GM18505 (cell line): ENCODE data around the gene TMEM108.

ENCODE experiments used
- ATAC-seq: cut with Tn5 transposase; IDR thresholded peaks from one replicate; pipeline ENCODE4 v1.9.1; 2021; ENCODE audit not compliant: unreplicated experiment
- POLR2A ChIP-seq: IDR thresholded peaks from 4 replicates; pipeline ENCODE4 v1.6.1; 2011; ENCODE audit warnings: borderline replicate concordance; ENCODE audit not compliant: insufficient read depth, insufficient read length; ENCODE audit errors: extremely low read depth

TMEM108 gene

DNA sequence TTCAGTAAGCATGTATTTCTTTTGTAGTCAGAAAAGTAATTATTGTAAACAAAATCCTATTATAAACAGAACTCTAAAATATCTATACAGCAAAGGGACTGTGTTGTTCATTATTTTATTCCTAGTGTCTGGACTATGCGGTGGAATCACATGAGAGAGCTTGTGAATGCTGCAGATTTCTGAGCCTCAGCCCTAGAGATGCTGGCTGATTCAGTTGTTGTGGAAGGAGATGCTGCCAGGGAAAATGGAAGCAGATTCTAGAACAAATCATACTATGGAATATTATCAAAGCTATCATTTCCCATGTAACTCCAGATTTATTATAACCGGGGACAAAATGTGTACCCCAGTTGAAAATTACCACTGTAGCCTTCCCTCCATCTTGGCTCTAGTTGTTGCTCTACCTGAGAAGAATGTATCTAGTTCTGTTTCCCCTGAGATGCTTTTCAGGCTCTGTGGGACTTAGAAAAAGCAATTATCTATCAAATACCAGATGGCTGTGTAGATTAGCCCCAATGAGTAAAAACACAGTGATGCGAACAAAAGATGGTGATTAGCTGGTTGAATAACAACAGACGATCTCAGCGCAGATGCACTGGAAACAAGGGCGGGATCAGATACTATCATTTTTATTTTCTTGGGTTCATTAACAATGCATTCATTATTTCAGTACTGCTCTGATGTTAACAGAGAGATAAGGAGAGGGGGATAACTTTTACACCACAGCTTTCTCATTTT lies 131.3 kb downstream of the TMEM108 start:
- ATAC-seq: no peak
- no peak for TF ChIP-seq POLR2A

DNA sequence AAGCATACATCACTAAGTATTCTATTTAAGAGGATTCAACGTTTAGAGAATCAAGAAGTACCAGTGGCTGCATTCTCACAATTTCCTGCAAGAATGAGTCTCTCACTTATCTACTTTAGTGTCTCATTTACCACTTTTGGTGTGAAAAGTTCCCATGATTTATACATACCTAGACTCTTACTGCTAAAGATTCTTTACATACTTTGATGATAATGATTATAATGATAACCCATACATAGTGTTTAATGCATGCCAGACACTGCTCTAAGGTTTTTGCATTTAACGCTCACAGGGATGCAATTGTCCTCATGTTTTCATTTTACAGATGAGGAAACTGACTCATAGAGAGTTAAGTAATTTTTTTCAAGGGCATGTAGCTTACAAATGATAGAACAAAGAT lies 133.6 kb downstream of the TMEM108 start:
- no peak for TF ChIP-seq POLR2A
- ATAC-seq: no peak

DNA sequence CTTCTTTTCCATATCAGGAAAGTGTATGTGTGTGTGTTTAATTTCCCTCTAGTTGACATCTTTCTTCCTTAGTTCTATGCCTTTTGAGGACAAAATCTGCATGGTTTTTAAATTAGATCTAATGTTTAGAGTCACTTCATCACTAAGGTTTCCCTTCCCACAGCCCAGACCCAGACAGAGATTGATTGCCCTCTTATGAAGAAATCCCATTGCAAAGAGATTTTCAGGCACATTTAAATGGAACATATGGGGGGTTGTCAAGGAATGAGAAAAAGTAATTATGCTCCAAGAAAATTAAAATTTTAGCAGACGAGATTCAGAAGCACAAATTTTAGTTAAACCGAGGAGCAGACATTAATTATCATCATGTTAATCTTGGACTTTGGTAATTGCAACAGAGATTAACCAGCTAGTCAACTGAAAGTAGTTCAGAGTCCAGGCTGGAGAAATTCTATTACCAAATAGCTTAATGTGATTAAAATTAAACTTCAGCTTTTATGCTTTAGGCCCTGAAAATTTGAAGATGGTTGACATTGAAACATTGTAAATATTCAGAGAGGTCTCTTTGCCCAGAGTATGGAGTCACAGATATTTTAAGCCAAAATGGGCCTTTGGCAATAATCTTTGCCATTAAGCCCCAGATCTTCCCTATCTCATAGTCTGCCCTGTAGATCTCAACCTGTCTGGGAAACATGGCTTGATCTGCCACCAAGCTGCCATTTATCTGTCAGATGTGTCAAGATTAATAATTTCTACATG lies 143.4 kb downstream of the TMEM108 start:
- no peak for TF ChIP-seq POLR2A
- ATAC-seq: no peak

DNA sequence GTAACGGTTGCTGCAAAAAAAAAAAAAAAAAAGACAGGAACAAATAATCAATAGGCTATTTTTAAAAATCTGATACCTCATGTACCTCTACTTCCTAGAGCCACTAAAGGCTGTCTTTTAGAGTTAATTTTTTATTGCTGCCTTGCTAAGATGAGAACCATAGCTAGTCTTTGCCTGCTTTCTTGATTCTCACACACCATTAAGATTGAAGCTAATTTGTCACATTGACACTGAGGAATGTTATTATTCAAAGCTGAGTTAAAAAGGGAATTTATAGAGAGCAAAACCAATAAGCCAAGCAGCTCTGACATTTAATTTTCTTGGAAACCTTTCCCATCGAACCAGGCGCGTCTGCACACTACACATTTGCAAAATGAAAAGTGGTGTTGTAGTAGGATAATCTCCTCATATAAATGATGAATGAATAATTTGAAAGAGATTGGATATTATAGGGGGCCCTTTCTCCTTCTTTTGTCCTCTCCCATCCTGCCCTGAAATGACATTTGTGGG lies 149.7 kb downstream of the TMEM108 start:
- no peak for TF ChIP-seq POLR2A
- no peak for ATAC-seq

DNA sequence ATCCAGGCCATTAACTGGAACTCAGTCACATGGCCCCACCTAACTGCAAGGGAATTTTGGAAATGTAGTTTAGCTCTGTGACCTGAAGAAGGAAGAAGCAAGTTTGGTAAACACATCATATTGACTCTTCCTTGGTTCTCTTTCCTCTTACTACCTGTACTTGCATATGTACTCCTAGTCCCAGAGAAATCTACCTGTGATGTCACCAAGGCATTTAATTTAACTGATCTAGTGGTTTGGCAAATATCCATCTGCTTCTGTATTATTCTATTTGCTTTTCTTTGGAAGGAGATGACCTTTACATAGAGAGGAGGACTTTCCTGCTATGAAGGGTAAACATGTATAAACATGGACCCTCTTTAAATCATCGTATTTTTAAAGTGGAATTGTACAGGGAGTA lies 150.8 kb downstream of the TMEM108 start:
- ATAC-seq: no peak
- TF ChIP-seq POLR2A: no peak

DNA sequence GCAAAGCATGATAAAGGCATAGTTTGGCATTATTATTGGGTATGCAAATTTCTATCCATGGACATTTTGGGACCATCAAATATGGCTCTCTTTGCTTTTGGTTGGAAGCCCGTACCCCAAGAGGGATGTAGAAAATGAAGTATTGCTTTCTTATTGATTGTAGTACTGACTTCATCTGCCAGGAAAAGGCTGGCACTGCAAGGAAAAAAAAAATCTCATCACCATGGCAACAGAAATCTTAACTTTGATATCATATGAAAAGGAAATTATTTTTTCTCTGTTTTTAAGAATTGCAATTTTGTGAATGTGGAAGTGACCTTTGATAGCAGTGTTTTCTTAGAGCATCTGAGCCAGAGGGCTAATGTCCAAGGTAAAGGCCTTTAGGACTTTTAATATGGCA lies 151.7 kb downstream of the TMEM108 start:
- ATAC-seq: no peak
- TF ChIP-seq POLR2A: no peak

DNA sequence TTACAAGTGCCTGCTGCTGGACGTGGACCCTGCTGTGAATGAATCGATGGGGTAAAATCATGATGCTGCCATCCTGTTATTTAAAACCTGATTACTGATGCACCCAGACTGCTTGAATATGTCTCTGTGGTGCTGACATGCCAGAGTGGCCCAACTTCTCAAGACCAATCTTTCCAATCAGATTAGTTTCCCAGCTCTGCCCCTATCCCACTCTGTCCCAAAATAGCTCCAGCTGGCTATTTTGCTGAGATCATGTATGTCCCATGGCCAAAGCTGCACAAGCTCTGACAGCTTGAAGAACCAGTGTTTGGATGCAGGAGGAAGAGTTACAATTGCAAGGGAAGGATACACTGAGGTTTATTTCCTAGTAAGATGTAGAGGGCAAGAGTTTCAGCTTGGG lies 153.6 kb downstream of the TMEM108 start:
- no peak for TF ChIP-seq POLR2A
- ATAC-seq: no peak

DNA sequence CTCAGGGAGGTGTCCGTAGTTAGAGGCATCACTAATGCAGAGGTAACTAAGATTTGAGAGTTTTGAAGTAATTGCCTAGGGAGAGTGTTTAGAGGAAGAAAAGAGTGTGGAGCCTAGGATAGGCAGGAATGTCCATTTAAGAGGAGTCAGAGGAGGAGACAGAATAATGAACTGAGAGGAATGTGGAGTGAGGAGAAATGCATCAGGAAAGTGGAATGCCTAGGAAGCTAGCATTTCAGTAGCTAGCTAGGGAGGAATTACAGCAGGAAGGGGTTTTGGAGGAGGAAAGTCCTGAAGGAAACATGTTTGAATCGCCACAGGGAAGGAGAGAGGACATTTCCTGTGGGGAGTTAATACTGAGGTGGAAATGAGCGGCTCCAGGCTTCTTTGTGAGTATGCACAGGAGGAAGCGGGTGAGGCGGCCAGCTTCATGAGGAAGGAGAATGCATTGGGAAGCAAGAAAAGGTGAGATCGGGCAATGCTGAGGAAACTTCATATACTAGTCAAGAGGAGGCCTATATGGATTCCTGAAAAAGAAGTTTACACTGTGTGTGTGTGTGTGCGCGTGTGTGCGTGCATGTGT lies 154.3 kb downstream of the TMEM108 start:
- TF ChIP-seq POLR2A: no peak
- ATAC-seq: no peak

DNA sequence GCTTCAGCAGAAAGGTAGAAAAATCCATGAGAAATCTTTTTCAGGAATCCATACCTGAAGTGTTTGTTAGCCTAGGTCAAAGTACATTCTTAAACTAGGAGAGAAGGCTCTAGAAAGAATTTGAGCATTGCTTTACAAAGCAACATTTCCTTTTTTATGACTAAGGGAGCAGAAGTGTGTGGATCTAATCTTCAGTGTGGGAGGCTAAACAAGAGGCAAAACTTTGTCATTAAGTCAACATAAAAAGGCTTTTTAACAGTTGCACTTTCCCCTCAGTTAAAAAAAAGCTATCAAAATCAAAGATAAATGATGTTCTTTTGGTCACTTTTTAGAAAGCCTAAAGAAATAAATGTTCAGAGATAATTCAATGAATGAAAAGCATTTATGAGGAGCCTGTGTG lies 154.8 kb downstream of the TMEM108 start:
- no peak for ATAC-seq

DNA sequence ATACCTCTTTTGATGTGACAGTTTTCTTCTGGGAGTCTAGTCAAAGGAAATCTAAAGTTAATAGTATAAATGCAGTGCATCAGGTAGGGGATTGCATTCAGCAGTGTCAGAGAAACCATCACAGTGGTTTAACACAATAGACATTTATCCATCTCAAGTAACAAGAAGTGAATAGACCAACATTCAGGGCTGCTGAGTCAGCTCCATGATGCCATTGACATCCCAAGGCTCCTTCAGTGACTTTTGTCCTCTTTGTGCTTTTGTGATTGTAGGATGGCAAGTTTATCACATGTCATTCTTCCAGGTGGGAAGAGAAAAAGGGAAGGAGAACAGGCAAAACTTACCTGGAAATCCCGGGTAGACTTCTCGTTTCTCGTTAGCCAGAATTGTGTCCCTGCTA lies 158.3 kb downstream of the TMEM108 start:
- no peak for ATAC-seq
- TF ChIP-seq POLR2A: no peak

More for the DNA sequence above, 154.8 kb downstream of the TMEM108 start:
- TF ChIP-seq POLR2A: no peak

DNA sequence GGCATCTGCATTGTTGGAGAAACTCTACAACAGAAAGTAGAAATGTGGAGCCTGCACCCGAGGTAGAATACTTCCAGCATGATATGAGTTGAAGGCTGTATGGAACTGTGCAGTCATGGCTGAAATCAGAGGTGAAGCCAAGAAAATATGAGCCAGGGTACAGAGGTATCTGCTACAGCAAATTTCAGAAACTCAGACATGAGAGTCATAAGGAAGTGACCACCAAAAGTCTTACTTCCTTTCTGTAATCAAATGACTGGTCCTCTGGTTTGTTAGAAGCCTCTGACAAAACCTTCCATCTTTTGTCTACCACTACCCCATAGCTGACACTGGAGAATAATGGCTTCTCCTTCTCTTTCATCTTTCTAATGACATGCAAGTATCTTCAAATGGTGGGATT lies 159.4 kb downstream of the TMEM108 start:
- TF ChIP-seq POLR2A: no peak
- no peak for ATAC-seq

DNA sequence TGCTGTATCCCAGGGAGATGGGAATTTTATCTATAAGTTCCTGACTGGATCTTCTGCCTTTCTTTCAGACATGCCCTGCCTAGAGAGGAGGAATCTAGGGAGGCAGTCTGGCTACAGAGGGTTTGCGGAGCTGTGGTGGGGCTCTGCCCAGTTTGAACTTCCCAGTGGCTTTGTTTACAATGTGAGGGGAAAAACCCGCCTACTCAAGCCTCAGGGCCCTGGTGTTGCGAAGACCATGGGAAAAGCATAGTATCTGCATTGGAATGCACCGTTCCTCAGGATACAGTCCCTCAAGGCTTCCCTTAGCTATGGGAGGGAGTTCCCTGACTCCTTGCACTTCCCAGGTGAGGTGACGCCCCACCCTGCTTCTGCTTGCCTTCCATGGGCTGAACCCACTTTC lies 168.7 kb downstream of the TMEM108 start:
- TF ChIP-seq POLR2A: no peak
- ATAC-seq: no peak

DNA sequence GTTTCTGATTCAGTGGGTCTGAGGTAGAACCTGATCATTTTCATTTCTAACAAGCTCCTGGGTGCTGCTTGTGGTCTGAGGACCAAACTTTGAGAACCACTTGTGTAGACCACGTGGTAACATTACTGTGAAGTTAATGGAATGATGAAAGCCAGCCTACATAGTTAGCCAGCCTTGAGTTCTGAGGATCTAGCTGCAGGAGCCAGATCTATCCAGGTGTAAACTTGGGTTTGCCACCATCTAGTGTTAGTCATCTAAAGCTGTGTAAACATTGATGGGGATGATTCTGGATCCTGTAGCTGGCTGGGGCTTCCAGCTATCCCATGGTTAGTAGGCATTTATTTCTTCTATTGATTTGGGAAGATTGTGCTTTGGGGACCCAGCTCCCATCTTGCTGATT lies 170.0 kb downstream of the TMEM108 start:
- no peak for ATAC-seq
- TF ChIP-seq POLR2A: no peak
